Stimulated activated naive CD8-positive, alpha-beta T cell treated with anti-CD3 and anti-CD28 coated beads, Interleukin-15, Interleukin-2, amounts not matched to agents 100 ng/mL and 50 ng/mL, for 24 hours (primary cell): ENCODE measurements around the gene EBNA1BP2.
"Not testable (repeated sequence)": the region's sequence is repeated elsewhere in the genome, so short reads cannot be mapped to it uniquely, and the experiment has no call there.

Experiments
- H3K27ac Mint-ChIP-seq: one replicate; pipeline ENCODE4 v1.8.0; 2021; ENCODE audit warnings: mild to moderate bottlenecking, mixed read lengths
- H3K27me3 Mint-ChIP-seq: one replicate; pipeline ENCODE4 v1.8.0; 2021; ENCODE audit warnings: mixed read lengths
- H3K36me3 Mint-ChIP-seq: one replicate; pipeline ENCODE4 v1.8.0; 2021; ENCODE audit warnings: low read depth, mixed read lengths
- H3K4me1 Mint-ChIP-seq: one replicate; pipeline ENCODE4 v1.8.0; 2021; ENCODE audit warnings: low read depth, mixed read lengths
- H3K4me3 Mint-ChIP-seq: one replicate; pipeline ENCODE4 v1.8.0; 2021; ENCODE audit warnings: mild to moderate bottlenecking, mixed read lengths
- H3K9me3 Mint-ChIP-seq: one replicate; pipeline ENCODE4 v1.8.0; 2021; ENCODE audit warnings: mixed read lengths

EBNA1BP2 gene

GRCh38 chr1:43119928-43120586 is 52.0 kb downstream of the EBNA1BP2 start:
- not testable (repeated sequence) for H3K4me1 Mint-ChIP-seq, H3K36me3 Mint-ChIP-seq, H3K4me3 Mint-ChIP-seq, H3K9me3 Mint-ChIP-seq, H3K27ac Mint-ChIP-seq
- H3K27me3 Mint-ChIP-seq: peaks cover 20% of the 10 kb centered on the region
